ENCODE data around the gene CRIP2. TPM values are rescaled to one million over a fixed set of nuclear protein-coding genes. Genes with fewer than 3 reads are reported as not detected.

The CRIP2 gene
- total RNA-seq, 5 donors from 2014 or later (not counting 1 experiment from before 2014, with no cell fraction given) = 6.4 to 38.7 (median 19.7) TPM

GRCh38 chr14:105496831-105497591 is 22.4 kb downstream of the CRIP2 start:
- DNase-seq = no peak
- CTCF ChIA-PET = no interaction called here

DNA sequence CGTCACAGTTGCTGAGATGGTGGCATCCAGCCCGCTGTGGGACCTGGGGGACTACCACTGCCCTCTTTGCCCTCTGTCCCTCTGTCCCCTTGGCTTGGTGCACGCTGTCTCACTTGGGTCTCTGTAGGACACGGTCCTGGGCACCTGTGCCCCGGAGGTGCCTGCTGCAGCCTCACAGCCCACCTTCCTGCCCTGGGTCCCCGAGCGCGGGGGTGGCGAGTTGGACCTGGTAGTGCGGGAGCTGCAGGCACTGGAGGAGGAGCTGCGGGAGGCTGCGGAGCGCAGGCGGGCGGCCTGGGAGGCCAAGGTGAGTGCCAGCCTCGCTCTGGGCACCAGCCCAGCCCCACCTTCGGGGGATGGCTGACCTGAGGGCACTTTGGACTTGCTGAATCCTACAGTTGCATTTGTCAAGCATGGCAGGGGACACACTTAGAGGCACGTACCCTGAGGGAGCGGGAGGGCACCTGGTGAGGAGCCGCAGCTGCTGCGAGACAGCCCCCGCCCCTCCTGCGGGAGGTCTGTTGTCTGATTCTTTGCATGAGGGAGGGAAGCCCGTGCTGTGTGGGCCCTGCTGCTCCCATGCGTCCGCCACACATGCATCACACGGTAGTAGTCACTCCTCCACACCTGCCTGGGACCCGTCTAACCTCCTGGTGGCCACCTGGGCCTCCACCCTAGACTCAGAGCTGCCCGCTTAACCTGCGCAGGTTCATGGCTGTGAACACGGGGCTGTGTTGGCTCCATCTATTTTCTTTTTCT is 23.2 kb downstream of the CRIP2 start:
- POLR2A ChIA-PET = interaction anchor here in 1 of 2 donors (0.6 kb wide), 2 partner anchors 54 to 80 kb away, joined by 3 to 11 read pairs; no protein-coding TSS in a partner anchor
- DNase-seq = no peak
- CTCF ChIA-PET = no interaction called here

More at GRCh38 chr14:105496831-105497591, 22.4 kb downstream of the CRIP2 start:
- POLR2A ChIA-PET = no interaction called here
- Histone ChIP-seq H3K9me3 (no peaks in the 10 kb centered on the region), H3K4me1 (ENCODE audit: control insufficient read depth in 1 of 2, extremely low read depth in 1 of 2, insufficient read depth in 2 of 2, low read length in 2 of 2) (peaks cover 0 to 8% of the 10 kb centered on the region in 2 experiments), H3K4me3 (ENCODE audit: control insufficient read depth in 1 of 2, extremely low read depth in 1 of 2, low read length in 1 of 2) (no peak overlapping the region), H3K27ac (ENCODE audit: low read length) (no peak overlapping the region), H3K36me3 (ENCODE audit: control insufficient read depth in 2 of 2, extremely low read depth in 1 of 2, insufficient read depth in 1 of 2, low read length in 1 of 2) (peaks cover 0 to 3% of the 10 kb centered on the region in 2 donors), H3K27me3 (replicated peaks in 1 of 2; ENCODE audit: control insufficient read depth in 2 of 2, extremely low read depth in 1 of 2, insufficient read depth in 2 of 2, low read length in 1 of 2) (no peaks in the 10 kb centered on the region)
- Mint-ChIP-seq H3K4me3 (no peak overlapping the region), H3K4me1 (peaks cover 1 to 2% (median 1%) of the 10 kb centered on the region in 3 donors), H3K27me3 (no peaks in the 10 kb centered on the region), H3K27ac (no peak overlapping the region), H3K9me3 (no peaks in the 10 kb centered on the region), H3K36me3 (no peaks in the 10 kb centered on the region)
- no peak for ATAC-seq (replicated peaks in 1 of 4)
- WGBS (ENCODE audit: insufficient coverage) = 98% methylated on average over 22 of the region's 32 CpGs

DNA sequence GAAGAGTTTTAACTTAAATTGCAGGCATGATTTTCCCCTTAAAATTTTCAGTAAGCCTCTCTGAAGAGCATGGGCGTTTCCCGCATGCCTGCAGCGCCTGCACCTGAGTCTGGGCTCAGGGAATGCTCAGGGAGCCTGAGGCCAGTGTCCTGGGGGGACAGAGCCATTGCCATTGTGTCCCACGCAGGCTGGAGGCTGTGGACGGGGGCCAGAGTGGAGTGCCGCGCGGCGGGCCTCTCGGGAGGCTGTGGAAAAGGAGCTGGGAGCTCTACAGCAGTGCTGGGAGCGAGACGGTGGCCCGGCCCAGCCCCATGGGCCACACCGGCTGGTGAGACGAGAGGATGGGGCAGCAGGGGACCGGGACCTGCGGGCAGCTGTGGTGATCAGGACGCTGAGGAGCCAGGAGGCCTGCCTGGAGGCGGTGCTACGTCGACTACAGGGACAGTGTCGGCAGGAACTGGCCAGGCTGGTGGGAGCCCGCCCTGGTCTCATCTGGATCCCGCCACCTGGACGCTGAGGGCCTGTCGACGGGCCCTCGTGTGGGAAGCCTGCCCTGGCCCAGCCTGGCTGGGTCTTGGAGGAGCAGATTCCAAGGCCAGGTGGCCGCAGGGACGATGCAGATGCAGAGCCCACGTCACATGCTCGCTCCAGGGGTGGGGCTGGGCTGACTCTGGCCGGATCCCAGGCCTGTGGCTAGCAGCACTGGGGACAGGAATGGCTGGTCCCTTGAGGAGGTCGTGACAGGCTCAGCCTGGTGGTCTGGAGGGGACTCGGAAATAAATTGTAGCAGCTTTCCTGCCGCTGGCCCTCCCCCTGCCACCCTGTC is 24.0 kb downstream of the CRIP2 start:
- POLR2A ChIA-PET = interaction anchor here in 1 of 2 donors (0.6 kb wide), 2 partner anchors 54 to 81 kb away, joined by 3 to 11 read pairs; no protein-coding TSS in a partner anchor
- 98% methylated on average over 36 of the region's 36 CpGs for WGBS (ENCODE audit: insufficient coverage)

More for the DNA sequence above, 23.2 kb downstream of the CRIP2 start:
- Mint-ChIP-seq H3K9me3 (no peaks in the 10 kb centered on the region), H3K27me3 (peaks cover 0 to 3% of the 10 kb centered on the region in 2 donors), H3K36me3 (no peaks in the 10 kb centered on the region), H3K4me3 (no peak overlapping the region), H3K4me1 (no peaks in the 10 kb centered on the region), H3K27ac (no peak overlapping the region)
- Histone ChIP-seq H3K4me1 (ENCODE audit: control insufficient read depth in 1 of 2, extremely low read depth in 1 of 2, insufficient read depth in 2 of 2, low read length in 2 of 2) (no peaks in the 10 kb centered on the region), H3K4me3 (ENCODE audit: control insufficient read depth in 1 of 2, extremely low read depth in 1 of 2, low read length in 1 of 2) (no peak overlapping the region), H3K27me3 (replicated peaks in 1 of 2; ENCODE audit: control insufficient read depth in 2 of 2, extremely low read depth in 1 of 2, insufficient read depth in 2 of 2, low read length in 1 of 2) (no peaks in the 10 kb centered on the region), H3K27ac (ENCODE audit: low read length) (no peak overlapping the region), H3K9me3 (no peaks in the 10 kb centered on the region), H3K36me3 (ENCODE audit: control insufficient read depth in 2 of 2, extremely low read depth in 1 of 2, insufficient read depth in 1 of 2, low read length in 1 of 2) (peaks cover 0 to 3% of the 10 kb centered on the region in 2 donors)
- ATAC-seq (replicated peaks in 1 of 4) = peak in 1 of 4 experiments; percentile 10
- 93% methylated on average over 30 of the region's 31 CpGs for WGBS (ENCODE audit: insufficient coverage)

GRCh38 chr14:105499256-105500035 is 24.8 kb downstream of the CRIP2 start:
- Mint-ChIP-seq H3K27me3 (peaks cover 3% of the 10 kb centered on the region in 2 donors), H3K4me3 (no peak overlapping the region), H3K4me1 (no peaks in the 10 kb centered on the region), H3K27ac (no peak overlapping the region), H3K9me3 (no peaks in the 10 kb centered on the region), H3K36me3 (no peaks in the 10 kb centered on the region)
- Histone ChIP-seq H3K36me3 (ENCODE audit: control insufficient read depth in 2 of 2, extremely low read depth in 1 of 2, insufficient read depth in 1 of 2, low read length in 1 of 2) (no peaks in the 10 kb centered on the region), H3K4me3 (ENCODE audit: control insufficient read depth in 1 of 2, extremely low read depth in 1 of 2, low read length in 1 of 2) (no peak overlapping the region), H3K4me1 (ENCODE audit: control insufficient read depth in 1 of 2, extremely low read depth in 1 of 2, insufficient read depth in 2 of 2, low read length in 2 of 2) (no peaks in the 10 kb centered on the region), H3K27me3 (replicated peaks in 1 of 2; ENCODE audit: control insufficient read depth in 2 of 2, extremely low read depth in 1 of 2, insufficient read depth in 2 of 2, low read length in 1 of 2) (no peaks in the 10 kb centered on the region), H3K27ac (ENCODE audit: low read length) (no peak overlapping the region), H3K9me3 (no peaks in the 10 kb centered on the region)
- WGBS (ENCODE audit: insufficient coverage) = 91% methylated on average over 18 of the region's 27 CpGs
- peak in 1 of 4 experiments; percentile 9 for ATAC-seq (replicated peaks in 1 of 4)
- ChIA-PET POLR2A (no interaction called here), CTCF (no interaction called here)
- DNase-seq = peak in 1 of 35 experiments; percentile 12

More for the DNA sequence above, 24.0 kb downstream of the CRIP2 start:
- DNase-seq (no peak), ATAC-seq (replicated peaks in 1 of 4) (peak in 1 of 4 experiments; percentile 6)
- Histone ChIP-seq H3K9me3 (no peaks in the 10 kb centered on the region), H3K36me3 (ENCODE audit: control insufficient read depth in 2 of 2, extremely low read depth in 1 of 2, insufficient read depth in 1 of 2, low read length in 1 of 2) (no peaks in the 10 kb centered on the region), H3K27ac (ENCODE audit: low read length) (no peak overlapping the region), H3K27me3 (replicated peaks in 1 of 2; ENCODE audit: control insufficient read depth in 2 of 2, extremely low read depth in 1 of 2, insufficient read depth in 2 of 2, low read length in 1 of 2) (no peaks in the 10 kb centered on the region), H3K4me3 (ENCODE audit: control insufficient read depth in 1 of 2, extremely low read depth in 1 of 2, low read length in 1 of 2) (no peak overlapping the region), H3K4me1 (ENCODE audit: control insufficient read depth in 1 of 2, extremely low read depth in 1 of 2, insufficient read depth in 2 of 2, low read length in 2 of 2) (no peaks in the 10 kb centered on the region)
- H3K9me3 Mint-ChIP-seq = no peaks in the 10 kb centered on the region
- no peaks in the 10 kb centered on the region for H3K4me1 Mint-ChIP-seq
- H3K27ac Mint-ChIP-seq = no peak overlapping the region
- no peak overlapping the region for H3K4me3 Mint-ChIP-seq
- H3K27me3 Mint-ChIP-seq = peaks cover 3% of the 10 kb centered on the region in 2 donors
- CTCF ChIA-PET = no interaction called here
- H3K36me3 Mint-ChIP-seq = no peaks in the 10 kb centered on the region

GRCh38 chr14:105500036-105500725 is 25.6 kb downstream of the CRIP2 start:
- no peak overlapping the region for H3K4me3 ChIP-seq (ENCODE audit: control insufficient read depth in 1 of 2, extremely low read depth in 1 of 2, low read length in 1 of 2)
- no peaks in the 10 kb centered on the region for H3K4me1 ChIP-seq (ENCODE audit: control insufficient read depth in 1 of 2, extremely low read depth in 1 of 2, insufficient read depth in 2 of 2, low read length in 2 of 2)
- no peaks in the 10 kb centered on the region for H3K36me3 Mint-ChIP-seq
- no peaks in the 10 kb centered on the region for H3K9me3 ChIP-seq
- no peak overlapping the region for H3K27ac Mint-ChIP-seq
- no peaks in the 10 kb centered on the region for H3K36me3 ChIP-seq (ENCODE audit: control insufficient read depth in 2 of 2, extremely low read depth in 1 of 2, insufficient read depth in 1 of 2, low read length in 1 of 2)
- no peak overlapping the region for H3K27ac ChIP-seq (ENCODE audit: low read length)
- no peaks in the 10 kb centered on the region for H3K9me3 Mint-ChIP-seq
- ATAC-seq (replicated peaks in 1 of 4) (no peak), DNase-seq (peak in 2 of 35 experiments; percentile 12 to 16)
- WGBS (ENCODE audit: insufficient coverage) = 93% methylated on average over 19 of the region's 21 CpGs
- no peaks in the 10 kb centered on the region for H3K4me1 Mint-ChIP-seq
- peaks cover 3% of the 10 kb centered on the region in 2 donors for H3K27me3 Mint-ChIP-seq
- no peak overlapping the region for H3K4me3 Mint-ChIP-seq
- CTCF ChIA-PET = no interaction called here
- POLR2A ChIA-PET = no interaction called here
- no peaks in the 10 kb centered on the region for H3K27me3 ChIP-seq (replicated peaks in 1 of 2; ENCODE audit: control insufficient read depth in 2 of 2, extremely low read depth in 1 of 2, insufficient read depth in 2 of 2, low read length in 1 of 2)
